Stimulated activated CD4-positive, alpha-beta T cell treated with anti-CD3 and anti-CD28 coated beads, TNF-alpha, amount 100 ng/mL, for 48 hours (primary cell): Measurements from ENCODE around the gene MEGF9.
"Not testable (repeated sequence)": the region's sequence is repeated elsewhere in the genome, so short reads cannot be mapped to it uniquely, and the experiment has no call there.

Experiments used
- DNase-seq, 3 donors: peaks; one replicate each; pipeline ENCODE4 v3.0.0-alpha.2; 2020; ENCODE audit warnings: low read depth in 3 of 3

MEGF9 gene

DNA sequence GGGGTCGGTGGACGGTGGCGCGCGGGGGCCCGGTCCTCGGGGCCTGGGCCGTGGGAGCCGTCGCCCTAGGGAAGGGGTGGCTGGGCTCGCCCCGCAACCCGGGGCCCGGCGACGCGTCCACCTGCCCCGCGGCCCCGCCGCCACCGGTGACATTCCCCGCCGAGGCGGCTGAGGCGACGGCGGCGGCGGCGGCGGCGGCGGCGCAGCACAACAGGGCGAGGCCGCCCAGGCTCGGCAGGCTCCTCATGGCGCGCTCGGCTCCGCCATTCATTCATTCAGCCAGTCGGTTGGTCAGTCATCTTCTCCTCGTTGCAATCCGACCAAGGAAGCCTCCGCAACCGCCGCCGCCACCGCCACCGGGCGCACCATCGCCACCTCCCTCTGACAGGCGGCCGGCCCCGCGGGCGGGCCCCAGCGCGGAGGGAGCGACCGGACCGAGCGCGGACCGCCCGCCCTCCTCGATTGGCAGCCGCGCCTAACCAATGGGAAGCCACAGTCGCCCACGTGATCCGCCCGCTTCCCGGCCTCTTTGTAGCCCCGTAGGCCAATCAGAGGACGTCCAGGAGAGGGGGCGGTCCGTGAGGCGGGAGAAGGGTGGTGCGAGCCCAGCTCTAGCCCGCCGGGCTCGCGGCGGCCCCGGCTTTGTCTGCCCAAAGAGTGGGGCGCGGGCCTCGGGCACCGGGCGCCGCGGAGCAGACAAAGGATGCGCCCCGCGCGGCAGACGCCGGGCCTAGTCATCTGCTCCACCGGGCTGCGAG is at the start of gene MEGF9:
MEGF9 (minus strand) TSS at position 383 of the 758 bp plus-strand sequence; CDS start at position 271, 112 bp downstream.
- peak; percentile 94 to 97 (median 94) for DNase-seq

- DNase-seq: no peak
Observed at GRCh38 chr9:120761006-120761405, 46.7 kb upstream of the MEGF9 start.

DNA sequence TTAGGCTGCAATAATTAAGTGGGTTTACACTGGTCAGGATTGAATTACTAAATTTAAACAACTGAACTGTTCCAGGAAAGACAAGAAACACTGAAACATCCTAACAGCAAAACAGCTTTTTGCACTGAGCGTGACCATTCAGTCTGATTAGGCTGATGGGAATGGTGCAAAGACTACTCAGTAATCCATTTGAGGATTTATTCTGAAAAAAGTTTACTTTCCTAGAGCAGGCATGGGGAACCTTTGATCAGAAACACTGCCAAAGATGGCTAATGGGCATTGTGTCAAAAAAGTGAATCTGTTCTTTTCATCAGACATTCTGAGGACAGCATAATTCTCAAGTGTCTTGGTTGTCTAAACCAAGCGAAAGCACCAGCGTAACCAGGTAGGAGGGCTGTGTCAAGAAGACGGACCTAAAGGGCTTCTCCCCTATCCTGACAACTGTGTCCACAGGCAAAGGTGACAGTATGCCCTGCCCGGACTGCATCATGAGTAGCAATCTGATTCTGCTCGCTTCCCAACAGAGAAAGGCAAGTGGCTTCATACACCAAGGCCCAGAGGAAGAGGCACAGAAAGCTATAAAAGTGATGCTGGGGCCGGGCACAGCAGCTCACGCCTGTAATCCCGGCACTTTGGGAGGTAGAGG is 45.6 kb upstream of the MEGF9 start:
- no peak for DNase-seq

GRCh38 chr9:120758544-120758943 is 44.3 kb upstream of the MEGF9 start:
- no peak for DNase-seq

GRCh38 chr9:120757026-120757913 is 43.0 kb upstream of the MEGF9 start:
- no peak for DNase-seq

GRCh38 chr9:120756531-120756930 is 42.3 kb upstream of the MEGF9 start:
- no peak for DNase-seq

- DNase-seq: peak; percentile 21 to 64 (median 56)
Observed at GRCh38 chr9:120755810-120756434, 41.7 kb upstream of the MEGF9 start.

DNA sequence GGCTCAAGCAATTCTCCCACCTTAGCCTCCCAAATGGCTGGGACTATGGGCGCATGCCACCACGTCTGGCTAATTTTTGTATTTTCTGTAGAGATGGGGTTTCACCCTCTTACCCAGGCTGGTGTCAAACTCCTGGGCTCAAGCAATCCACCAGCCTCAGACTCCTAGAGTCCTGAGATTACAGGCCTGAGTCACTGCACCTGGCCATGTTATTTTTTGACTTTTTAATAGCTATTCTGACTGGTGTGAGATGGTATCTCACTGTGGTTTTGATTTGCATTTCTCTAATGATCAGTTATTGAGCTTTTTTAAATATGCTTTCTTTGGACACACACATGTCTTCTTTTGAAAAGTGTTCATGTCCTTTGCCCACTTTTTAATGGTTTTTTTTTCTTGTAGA is 40.8 kb upstream of the MEGF9 start:
- no peak for DNase-seq

DNA sequence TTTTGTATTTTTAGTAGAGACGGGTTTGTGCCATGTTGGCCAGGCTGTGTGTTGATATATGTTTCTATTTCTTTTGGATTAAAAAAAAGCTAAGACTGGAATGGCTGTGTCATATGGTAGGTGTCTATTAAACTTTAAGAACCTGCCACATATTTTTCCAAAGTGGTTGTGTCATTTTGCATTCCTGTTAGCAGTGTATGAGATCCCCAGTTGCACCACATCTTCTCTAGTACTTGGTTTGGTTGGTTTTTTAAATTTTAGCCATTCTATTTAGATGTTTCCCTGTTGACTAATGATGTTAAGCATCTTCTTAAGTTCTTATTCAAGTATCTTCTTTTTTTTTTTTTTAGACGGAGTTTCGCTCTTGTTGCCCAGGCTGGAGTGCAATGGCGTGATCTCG is 36.2 kb upstream of the MEGF9 start:
- no peak for DNase-seq

DNA sequence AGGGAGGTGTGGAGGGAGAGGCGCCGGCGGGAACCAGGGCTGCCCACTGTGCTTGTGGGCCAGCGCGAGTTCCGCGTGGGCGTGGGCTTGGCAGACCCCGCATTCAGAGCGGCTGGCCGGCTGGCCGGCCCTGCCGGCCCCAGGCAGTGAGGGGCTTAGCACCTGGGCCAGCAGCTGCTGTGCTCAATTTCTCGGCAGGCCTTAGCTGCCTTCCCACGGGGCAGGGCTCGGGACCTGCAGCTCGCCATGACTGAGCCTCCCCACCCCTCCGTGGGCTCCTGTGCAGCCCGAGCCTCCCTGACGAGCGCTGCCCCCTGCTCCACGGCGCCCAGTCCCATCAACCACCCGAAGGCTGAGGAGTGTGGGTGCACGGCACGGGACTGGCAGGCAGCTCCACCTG is 32.1 kb upstream of the MEGF9 start:
- not testable (repeated sequence) for DNase-seq

DNA sequence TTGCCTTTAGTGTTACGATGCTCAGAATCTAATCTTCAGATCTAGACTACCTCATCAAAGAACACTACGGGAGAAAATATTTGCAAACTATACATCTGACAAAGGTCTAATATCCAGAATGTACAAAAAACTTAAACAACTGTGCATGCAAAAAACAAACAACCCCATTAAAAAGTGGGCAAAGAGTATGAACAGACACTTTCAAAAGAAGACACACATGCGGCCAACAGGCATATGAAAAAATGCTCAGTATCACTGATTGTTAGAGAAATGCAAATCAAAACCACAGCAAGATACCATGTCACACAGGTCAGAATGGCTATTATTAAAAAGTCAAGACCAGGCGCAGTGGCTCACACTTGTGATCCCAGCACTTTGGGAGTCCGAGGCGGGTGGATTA is 31.0 kb upstream of the MEGF9 start:
- DNase-seq: no peak

DNA sequence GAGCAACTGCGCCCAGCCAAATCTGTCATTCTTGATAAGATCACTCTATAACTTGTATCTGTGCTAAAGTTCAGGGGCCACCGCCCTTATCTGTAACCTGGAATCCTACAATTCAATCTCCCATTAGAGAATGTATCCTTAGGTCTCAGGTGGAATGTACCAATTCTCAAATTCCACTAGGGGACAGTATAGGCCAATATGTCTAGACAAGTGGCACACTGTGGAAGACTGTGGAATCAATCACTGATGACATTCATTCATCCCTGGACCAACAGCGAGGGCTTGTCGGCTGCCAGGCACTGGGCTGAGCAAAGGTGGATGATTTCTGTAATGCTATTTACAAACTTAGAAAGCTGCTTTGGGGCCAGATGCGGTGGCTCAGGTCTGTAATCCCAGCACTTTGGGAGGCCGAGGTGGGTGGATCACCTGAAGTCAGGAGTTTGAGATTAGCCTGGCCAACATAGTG is 28.7 kb upstream of the MEGF9 start:
- DNase-seq: no peak

- no peak for DNase-seq
Observed at GRCh38 chr9:120741701-120742100, 27.4 kb upstream of the MEGF9 start.

GRCh38 chr9:120741191-120741590 is 26.9 kb upstream of the MEGF9 start:
- DNase-seq: no peak

DNA sequence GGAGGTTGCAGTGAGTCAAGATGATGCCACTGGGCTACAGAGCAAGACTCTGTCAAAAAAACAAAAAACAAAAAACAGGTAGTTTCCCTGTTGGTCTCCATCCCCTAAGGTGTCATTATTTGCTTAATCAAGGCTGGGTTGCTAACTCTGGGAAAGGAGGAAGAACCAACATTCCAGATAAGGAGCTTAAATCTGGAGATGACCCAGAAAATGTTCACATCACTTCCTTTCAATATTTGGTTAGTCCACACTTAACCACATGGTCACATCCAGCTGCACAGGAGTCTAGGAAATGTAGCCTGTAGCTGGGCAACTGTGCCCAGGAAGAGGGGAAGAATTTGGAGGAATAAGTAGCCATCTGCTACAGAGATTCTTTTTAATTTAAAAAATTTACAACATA is 25.9 kb upstream of the MEGF9 start:
- no peak for DNase-seq

- no peak for DNase-seq
Observed at GRCh38 chr9:120737416-120738165, 23.3 kb upstream of the MEGF9 start.

GRCh38 chr9:120736881-120737280 is 22.6 kb upstream of the MEGF9 start:
- DNase-seq: no peak

DNA sequence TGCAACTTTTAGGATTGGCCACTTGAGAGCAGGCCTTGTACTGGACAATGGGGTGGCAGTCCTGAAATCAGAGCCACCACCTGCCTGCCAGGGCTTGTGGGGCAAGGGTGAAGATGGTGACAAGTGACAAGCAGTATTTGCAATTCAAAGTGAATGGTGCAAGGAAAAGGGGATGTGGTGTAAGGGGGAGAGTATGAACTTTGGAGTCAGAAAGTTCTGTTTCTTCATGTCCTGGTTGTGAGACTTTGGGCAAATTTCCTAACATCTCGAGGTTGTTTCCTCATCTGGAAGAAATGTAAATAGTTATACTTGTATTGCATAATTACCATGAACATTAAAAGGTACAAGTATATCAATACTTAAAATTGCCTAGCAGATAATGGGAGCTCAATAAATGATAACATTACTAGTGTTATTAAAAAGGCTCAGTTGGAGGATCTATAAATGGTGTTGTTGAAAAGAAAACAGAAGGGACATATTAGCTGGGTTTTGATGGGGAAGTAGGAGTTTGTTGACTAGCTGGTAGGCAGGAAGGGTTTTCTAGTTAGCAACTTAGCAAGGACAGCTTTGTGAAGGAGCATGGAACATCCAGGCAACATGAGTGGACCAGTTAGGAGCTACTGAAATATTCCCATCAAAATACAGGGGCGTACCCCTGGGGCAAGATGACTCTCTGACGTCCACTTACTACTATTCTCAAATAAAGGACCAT is 21.3 kb upstream of the MEGF9 start:
- no peak for DNase-seq

DNA sequence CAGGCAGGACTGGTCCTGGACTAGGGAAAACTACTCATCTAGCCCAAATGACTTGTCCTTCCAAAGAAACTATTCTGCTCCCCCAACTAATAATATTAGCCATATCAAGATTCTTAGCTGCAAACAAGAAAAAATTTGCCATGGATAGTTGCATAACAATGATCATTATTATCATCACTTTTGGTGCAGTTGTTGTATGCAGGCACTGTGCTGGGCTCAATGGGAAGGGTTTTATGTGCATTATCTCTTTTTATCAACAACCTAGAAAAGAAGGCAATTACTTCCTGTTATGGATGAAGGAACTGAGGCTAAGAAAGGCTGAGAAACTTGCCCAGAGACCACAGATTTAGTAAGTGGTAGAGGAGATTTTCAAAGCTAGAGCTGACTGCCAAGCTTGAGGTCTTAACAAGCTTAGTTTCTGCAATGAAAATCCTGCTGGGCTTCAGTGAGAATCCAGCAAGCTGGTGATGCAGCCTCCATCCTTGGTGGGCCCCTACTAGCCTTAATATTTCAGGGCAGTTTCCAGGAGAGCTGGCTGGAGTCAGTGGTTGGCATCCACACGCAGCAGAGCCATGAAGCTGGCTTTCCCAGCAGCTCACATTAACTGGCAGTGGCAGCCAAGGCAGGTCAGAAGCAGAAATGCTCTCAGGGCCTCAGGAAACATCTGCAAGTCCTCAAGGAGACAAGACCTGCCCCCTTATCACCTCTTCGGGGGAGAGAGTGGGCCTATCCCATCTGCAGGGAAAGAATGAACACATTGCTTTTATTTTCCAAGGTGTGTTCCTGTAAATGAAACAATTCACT is 20.5 kb upstream of the MEGF9 start:
- DNase-seq: no peak

DNA sequence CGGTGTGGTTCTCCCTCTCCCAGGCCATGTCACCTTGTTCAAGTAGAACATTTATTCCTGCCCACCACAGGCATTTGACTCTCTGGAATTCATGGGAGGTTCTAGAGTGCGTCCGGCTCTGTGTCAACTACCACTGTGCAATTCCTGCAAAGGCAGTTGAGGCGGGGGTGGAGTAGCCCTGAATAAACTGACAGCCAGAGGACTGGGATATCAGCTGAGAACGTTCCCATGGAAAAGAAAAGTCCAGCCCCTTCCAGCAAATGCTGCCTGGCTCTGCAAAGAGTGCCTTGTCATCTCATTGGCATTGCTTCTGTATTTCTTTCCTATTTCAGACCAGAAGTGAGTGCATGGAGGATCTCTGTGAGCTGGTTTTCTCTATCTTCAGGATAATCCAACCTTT is 18.9 kb upstream of the MEGF9 start:
- no peak for DNase-seq
